ENCODE data around the gene PRKAB1.

The PRKAB1 gene

GRCh38 chr12:119624966-119625365, 43.0 kb upstream of the PRKAB1 start:
- Histone ChIP-seq H3K4me2 (ENCODE audit: low read length, poor library complexity, severe bottlenecking) (no peak overlapping the region), H3K18ac (ENCODE audit: low read depth in 1 of 2, low read length in 2 of 2) (no peak overlapping the region), H4K91ac (ENCODE audit: low read length) (no peak overlapping the region), H2AFZ (ENCODE audit: low read depth, low read length) (no peak overlapping the region), H3K4me1 (ENCODE audit: control insufficient read depth, insufficient read depth, low read depth, low read length) (no peaks in the 10 kb centered on the region), H3K27ac (ENCODE audit: low read length, poor library complexity, severe bottlenecking) (no peak overlapping the region), H2BK15ac (ENCODE audit: low read depth, poor library complexity, severe bottlenecking) (no peak overlapping the region), H3K27me3 (ENCODE audit: control insufficient read depth in 1 of 2, insufficient read depth in 1 of 2, low read length in 2 of 2) (peaks cover 0 to 4% of the 10 kb centered on the region in 2 experiments), H3K4ac (ENCODE audit: low read depth in 1 of 2, low read length in 2 of 2) (no peak overlapping the region), H3K9ac (ENCODE audit: low read length) (no peak overlapping the region), H3K4me3 (ENCODE audit: insufficient read depth in 1 of 2, low read depth in 1 of 2, low read length in 2 of 2) (no peak overlapping the region), H4K8ac (ENCODE audit: low read length) (no peak overlapping the region), H3K79me1 (replicated peaks; ENCODE audit: low read length, poor library complexity, severe bottlenecking) (no peaks in the 10 kb centered on the region), H2AK5ac (ENCODE audit: low read length, severe bottlenecking) (no peak overlapping the region), H3K36me3 (ENCODE audit: control insufficient read depth in 1 of 2, insufficient read depth in 2 of 2, low read depth in 1 of 2, low read length in 2 of 2) (no peaks in the 10 kb centered on the region), H2BK5ac (ENCODE audit: low read depth, low read length, poor library complexity, severe bottlenecking) (no peak overlapping the region), H2BK12ac (ENCODE audit: low read length in 2 of 2) (no peak overlapping the region), H2BK120ac (ENCODE audit: low read depth, low read length) (no peak overlapping the region), H3K9me3 (ENCODE audit: control insufficient read depth, low read length) (no peaks in the 10 kb centered on the region), H3K23ac (ENCODE audit: low read length in 2 of 2) (no peak overlapping the region), H3K14ac (ENCODE audit: low read length in 2 of 2) (no peak overlapping the region)
- WGBS, result 79% methylated on average over 3 of the region's 4 CpGs
- DNase-seq, result no peak

DNA sequence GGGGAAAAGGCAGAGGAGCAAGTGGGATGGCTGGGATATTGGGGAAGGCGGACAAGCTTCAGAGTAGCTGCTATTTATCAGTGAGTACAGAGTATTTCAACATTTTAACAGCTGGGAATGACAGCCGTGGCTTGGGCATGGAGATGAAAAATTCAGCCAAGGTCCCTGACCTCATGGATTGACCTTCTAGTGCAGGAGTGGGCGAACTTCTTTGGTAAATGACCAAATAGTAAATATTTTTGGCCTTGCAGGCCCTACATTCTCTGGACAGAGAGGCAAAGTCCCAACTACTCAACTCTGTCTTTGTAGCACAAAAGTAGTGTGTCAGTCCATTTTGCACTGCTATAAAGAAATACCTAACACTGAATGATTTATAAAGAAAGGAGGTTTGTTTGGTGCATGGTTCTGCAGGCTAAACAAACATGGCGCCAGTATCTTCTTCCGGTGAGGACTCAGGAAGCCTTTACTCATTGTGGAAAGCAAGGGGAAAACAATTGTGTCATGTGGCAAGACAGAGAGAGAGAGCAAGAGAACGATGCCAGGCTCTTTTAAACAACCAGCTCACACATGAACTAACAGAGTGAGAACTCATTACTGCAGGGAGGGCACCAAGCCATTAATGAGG, 40.8 kb upstream of the PRKAB1 start:
- no peak overlapping the region for H4K8ac ChIP-seq (ENCODE audit: low read length)
- DNase-seq, result no peak
- no peak overlapping the region for H4K91ac ChIP-seq (ENCODE audit: low read length)
- H2BK120ac ChIP-seq (ENCODE audit: low read depth, low read length), result no peak overlapping the region
- WGBS, result 67% methylated on average over 6 of the region's 6 CpGs
- no peaks in the 10 kb centered on the region for H3K79me1 ChIP-seq (replicated peaks; ENCODE audit: low read length, poor library complexity, severe bottlenecking)
- no peaks in the 10 kb centered on the region for H3K9me3 ChIP-seq (ENCODE audit: control insufficient read depth, low read length)
- no peak overlapping the region for H3K23ac ChIP-seq (ENCODE audit: low read length in 2 of 2)
- H2AFZ ChIP-seq (ENCODE audit: low read depth, low read length), result no peak overlapping the region
- H3K27ac ChIP-seq (ENCODE audit: low read length, poor library complexity, severe bottlenecking), result no peak overlapping the region
- H3K4me2 ChIP-seq (ENCODE audit: low read length, poor library complexity, severe bottlenecking), result no peak overlapping the region
- no peak overlapping the region for H2AK5ac ChIP-seq (ENCODE audit: low read length, severe bottlenecking)
- H2BK5ac ChIP-seq (ENCODE audit: low read depth, low read length, poor library complexity, severe bottlenecking), result no peak overlapping the region
- no peak overlapping the region for H2BK12ac ChIP-seq (ENCODE audit: low read length in 2 of 2)
- no peak overlapping the region for H3K18ac ChIP-seq (ENCODE audit: low read depth in 1 of 2, low read length in 2 of 2)
- peaks cover 0 to 4% of the 10 kb centered on the region in 2 experiments for H3K27me3 ChIP-seq (ENCODE audit: control insufficient read depth in 1 of 2, insufficient read depth in 1 of 2, low read length in 2 of 2)
- H3K4ac ChIP-seq (ENCODE audit: low read depth in 1 of 2, low read length in 2 of 2), result no peak overlapping the region
- no peaks in the 10 kb centered on the region for H3K36me3 ChIP-seq (ENCODE audit: control insufficient read depth in 1 of 2, insufficient read depth in 2 of 2, low read depth in 1 of 2, low read length in 2 of 2)
- no peak overlapping the region for H3K14ac ChIP-seq (ENCODE audit: low read length in 2 of 2)
- H2BK15ac ChIP-seq (ENCODE audit: low read depth, poor library complexity, severe bottlenecking), result no peak overlapping the region
- H3K9ac ChIP-seq (ENCODE audit: low read length), result no peak overlapping the region
- no peak overlapping the region for H3K4me3 ChIP-seq (ENCODE audit: insufficient read depth in 1 of 2, low read depth in 1 of 2, low read length in 2 of 2)
- H3K4me1 ChIP-seq (ENCODE audit: control insufficient read depth, insufficient read depth, low read depth, low read length), result no peaks in the 10 kb centered on the region

DNA sequence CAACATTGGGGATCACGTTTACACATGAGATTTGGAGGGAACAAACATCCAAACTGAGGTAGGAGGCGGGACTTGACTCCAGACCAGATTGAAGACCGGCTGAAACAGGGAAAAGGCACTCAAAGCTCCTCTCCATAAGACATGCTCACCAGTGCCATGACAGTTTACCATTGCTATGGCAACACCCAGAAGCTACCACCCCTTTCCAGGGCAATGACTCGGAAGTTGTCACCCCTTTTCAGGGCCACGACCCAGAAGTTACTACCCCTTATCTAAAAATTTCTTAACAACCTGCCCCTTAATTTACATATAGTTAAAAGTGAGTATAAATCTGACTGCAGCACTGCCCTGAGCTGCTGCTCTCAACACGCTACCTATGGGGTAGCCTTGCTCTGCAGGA, 40.2 kb upstream of the PRKAB1 start:
- H2BK120ac ChIP-seq (ENCODE audit: low read depth, low read length), result no peak overlapping the region
- H2BK15ac ChIP-seq (ENCODE audit: low read depth, poor library complexity, severe bottlenecking), result no peak overlapping the region
- no peak overlapping the region for H2AK5ac ChIP-seq (ENCODE audit: low read length, severe bottlenecking)
- no peak overlapping the region for H2AFZ ChIP-seq (ENCODE audit: low read depth, low read length)
- H3K27ac ChIP-seq (ENCODE audit: low read length, poor library complexity, severe bottlenecking), result no peak overlapping the region
- H3K36me3 ChIP-seq (ENCODE audit: control insufficient read depth in 1 of 2, insufficient read depth in 2 of 2, low read depth in 1 of 2, low read length in 2 of 2), result no peaks in the 10 kb centered on the region
- no peak overlapping the region for H2BK5ac ChIP-seq (ENCODE audit: low read depth, low read length, poor library complexity, severe bottlenecking)
- no peak overlapping the region for H4K8ac ChIP-seq (ENCODE audit: low read length)
- no peaks in the 10 kb centered on the region for H3K79me1 ChIP-seq (replicated peaks; ENCODE audit: low read length, poor library complexity, severe bottlenecking)
- 66% methylated on average over 4 of the region's 6 CpGs for WGBS
- no peaks in the 10 kb centered on the region for H3K4me1 ChIP-seq (ENCODE audit: control insufficient read depth, insufficient read depth, low read depth, low read length)
- peaks cover 0 to 2% of the 10 kb centered on the region in 2 experiments for H3K27me3 ChIP-seq (ENCODE audit: control insufficient read depth in 1 of 2, insufficient read depth in 1 of 2, low read length in 2 of 2)
- no peak overlapping the region for H3K9ac ChIP-seq (ENCODE audit: low read length)
- H3K4ac ChIP-seq (ENCODE audit: low read depth in 1 of 2, low read length in 2 of 2), result no peak overlapping the region
- no peak overlapping the region for H3K4me2 ChIP-seq (ENCODE audit: low read length, poor library complexity, severe bottlenecking)
- H3K23ac ChIP-seq (ENCODE audit: low read length in 2 of 2), result no peak overlapping the region
- H3K9me3 ChIP-seq (ENCODE audit: control insufficient read depth, low read length), result no peaks in the 10 kb centered on the region
- no peak overlapping the region for H2BK12ac ChIP-seq (ENCODE audit: low read length in 2 of 2)
- H3K14ac ChIP-seq (ENCODE audit: low read length in 2 of 2), result no peak overlapping the region
- no peak overlapping the region for H3K18ac ChIP-seq (ENCODE audit: low read depth in 1 of 2, low read length in 2 of 2)
- no peak overlapping the region for H4K91ac ChIP-seq (ENCODE audit: low read length)
- H3K4me3 ChIP-seq (ENCODE audit: insufficient read depth in 1 of 2, low read depth in 1 of 2, low read length in 2 of 2), result no peak overlapping the region
- no peak for DNase-seq

DNA sequence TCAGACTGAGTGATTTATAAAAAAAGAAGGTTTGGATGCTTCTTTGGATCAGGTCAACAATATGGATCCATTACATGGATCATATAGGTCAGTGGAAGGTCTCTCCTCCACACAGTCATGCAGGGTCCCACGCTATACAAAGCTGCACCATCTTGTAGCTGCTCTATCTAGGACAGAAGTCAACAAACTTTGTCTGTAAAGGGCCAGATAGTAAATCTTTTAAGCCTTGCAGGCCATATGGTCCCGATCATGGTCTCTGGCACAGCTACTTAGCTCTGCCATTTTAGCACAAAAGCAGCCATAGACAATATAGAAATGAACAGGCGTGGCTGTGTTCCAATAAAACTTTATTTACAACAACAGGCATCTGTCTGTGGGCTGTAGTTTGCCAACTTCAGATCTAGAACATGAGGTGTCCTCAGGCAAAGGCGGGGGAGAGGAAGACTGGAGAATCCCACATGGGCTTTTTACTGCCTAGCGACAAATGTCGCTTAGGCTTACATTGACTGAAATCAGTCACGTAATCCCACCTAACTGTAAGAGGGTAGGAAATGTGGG, 37.6 kb upstream of the PRKAB1 start:
- Histone ChIP-seq H3K36me3 (ENCODE audit: control insufficient read depth in 1 of 2, insufficient read depth in 2 of 2, low read depth in 1 of 2, low read length in 2 of 2) (no peaks in the 10 kb centered on the region), H4K8ac (ENCODE audit: low read length) (no peak overlapping the region), H2BK120ac (ENCODE audit: low read depth, low read length) (no peak overlapping the region), H2BK5ac (ENCODE audit: low read depth, low read length, poor library complexity, severe bottlenecking) (no peak overlapping the region), H3K79me1 (replicated peaks; ENCODE audit: low read length, poor library complexity, severe bottlenecking) (no peaks in the 10 kb centered on the region), H2AFZ (ENCODE audit: low read depth, low read length) (no peak overlapping the region), H2BK15ac (ENCODE audit: low read depth, poor library complexity, severe bottlenecking) (no peak overlapping the region), H3K27me3 (ENCODE audit: control insufficient read depth in 1 of 2, insufficient read depth in 1 of 2, low read length in 2 of 2) (no peaks in the 10 kb centered on the region), H4K91ac (ENCODE audit: low read length) (no peak overlapping the region), H3K9ac (ENCODE audit: low read length) (no peak overlapping the region), H3K14ac (ENCODE audit: low read length in 2 of 2) (no peak overlapping the region), H3K4me3 (ENCODE audit: insufficient read depth in 1 of 2, low read depth in 1 of 2, low read length in 2 of 2) (no peak overlapping the region), H3K23ac (ENCODE audit: low read length in 2 of 2) (no peak overlapping the region), H3K4ac (ENCODE audit: low read depth in 1 of 2, low read length in 2 of 2) (no peak overlapping the region), H3K4me2 (ENCODE audit: low read length, poor library complexity, severe bottlenecking) (no peak overlapping the region), H2BK12ac (ENCODE audit: low read length in 2 of 2) (no peak overlapping the region), H3K27ac (ENCODE audit: low read length, poor library complexity, severe bottlenecking) (no peak overlapping the region), H3K18ac (ENCODE audit: low read depth in 1 of 2, low read length in 2 of 2) (no peak overlapping the region), H3K9me3 (ENCODE audit: control insufficient read depth, low read length) (no peaks in the 10 kb centered on the region), H3K4me1 (ENCODE audit: control insufficient read depth, insufficient read depth, low read depth, low read length) (no peaks in the 10 kb centered on the region), H2AK5ac (ENCODE audit: low read length, severe bottlenecking) (no peak overlapping the region)
- DNase-seq, result no peak
- WGBS, result 66% methylated on average over 5 of the region's 7 CpGs
